Stomach (tissue), 9 donors: ENCODE results near the gene ZNF385C. TPM values are rescaled to one million over a fixed set of nuclear protein-coding genes. Genes with fewer than 3 reads are reported as not detected.

Experiments
- DNase-seq, 2 donors: peaks; one replicate each; pipeline versions ENCODE4 v3.0.0 to v3.0.0-alpha.2; 2013 to 2019
- H3K27ac ChIP-seq, 5 donors: fragments of 200-600 bp in 4 of 5; sonication (generic) in 4 of 5; one replicate each; pipeline ENCODE4 v1.5.1; 2013 to 2019; ENCODE audit warnings: mild to moderate bottlenecking in 1 of 5, moderate library complexity in 1 of 5
- H3K27me3 ChIP-seq, 3 donors: fragments of 200-600 bp; sonication (generic); one replicate each; pipeline ENCODE4 v1.5.1; 2017 to 2019; ENCODE audit warnings: mixed run types in 1 of 3
- H3K36me3 ChIP-seq, 4 donors: fragments of 200-600 bp; sonication (generic); 1 replicate in 3 of 4; 2 replicates in 1 of 4; pipeline ENCODE4 v1.5.1; 2016 to 2019
- H3K4me1 ChIP-seq, 4 donors: fragments of 200-600 bp; sonication (generic); one replicate each; pipeline ENCODE4 v1.5.1; 2016 to 2019
- H3K4me3 ChIP-seq, 4 donors: fragments of 200-600 bp; sonication (generic) in 3 of 4; one replicate each; pipeline ENCODE4 v1.5.1; 2016 to 2019; ENCODE audit warnings: mild to moderate bottlenecking in 1 of 4
- H3K9me3 ChIP-seq, 4 donors: fragments of 200-600 bp; sonication (generic); one replicate each; pipeline ENCODE4 v1.5.1; 2016 to 2019
- EP300 ChIP-seq: sonication (generic); formaldehyde crosslinking; IDR thresholded peaks from one replicate; pipeline ENCODE4 v1.6.1; 2017; ENCODE audit warnings: antibody characterized with exemption
- POLR2A ChIP-seq, 4 donors: fragments of 450-650 bp; IDR thresholded peaks; one replicate each; pipeline ENCODE4 v1.6.1; 2016; ENCODE audit warnings: antibody characterized with exemption in 4 of 4, control low read depth in 2 of 4, mild to moderate bottlenecking in 1 of 4, moderate library complexity in 1 of 4
- POLR2AphosphoS5 ChIP-seq, 3 donors: sonication (generic); formaldehyde crosslinking; IDR thresholded peaks; one replicate each; pipeline ENCODE4 v1.6.1; 2016; ENCODE audit warnings: antibody characterized with exemption in 3 of 3
- WGBS, 5 donors: extraction: QIAGEN DNeasy Blood & Tissue Kit in 3 of 5; methylation state at CpG; one replicate each; pipeline versions ENCODE4 v1.1.5 to v1.1.7; 2013 to 2018; 5-methylcytosine and 5-hydroxymethylcytosine counted together
- intact Hi-C: fragments of 100-400 bp; cut with DNase I; formaldehyde crosslinking; loops from one replicate; pipeline ENCODE4 v1.15.1; 2023; ENCODE audit warnings: low total_unique reads
- polyA plus RNA-seq, 3 donors: library from polyadenylated mRNA; stranded (reverse); fragments of 200-250 nt; gene quantifications; one replicate each; pipeline ENCODE4 v1.2.3, GENCODE V29; 2013
- total RNA-seq, 5 donors: library from RNA; depleted of rRNA; stranded (reverse); fragments of >200 nt; gene quantifications; one replicate each; pipeline versions ENCODE4 v1.1.0 to v1.2.3, GENCODE V29; 2014 to 2016
- TF ChIP-seq, protein P1 (sequence below), 7 experiments: fragments of 450-650 bp in 4 of 7; fragments of 200-600 bp in 3 of 7; sonication (generic) in 3 of 7; IDR thresholded peaks; one replicate each; pipeline ENCODE4 v1.5.1; 2016 to 2019; ENCODE audit warnings: antibody characterized with exemption in 7 of 7, control low read depth in 2 of 7, mild to moderate bottlenecking in 1 of 7
- donor health status: healthy with polysubstance abuse.
- donor health status: Bipolar disorder and iron deficiency.
- donor health status: healthy.

The ZNF385C gene
- total and polyA plus RNA-seq, 8 donors, result 0.31 to 1.4 (median 0.70) TPM; not detected in 4

DNA sequence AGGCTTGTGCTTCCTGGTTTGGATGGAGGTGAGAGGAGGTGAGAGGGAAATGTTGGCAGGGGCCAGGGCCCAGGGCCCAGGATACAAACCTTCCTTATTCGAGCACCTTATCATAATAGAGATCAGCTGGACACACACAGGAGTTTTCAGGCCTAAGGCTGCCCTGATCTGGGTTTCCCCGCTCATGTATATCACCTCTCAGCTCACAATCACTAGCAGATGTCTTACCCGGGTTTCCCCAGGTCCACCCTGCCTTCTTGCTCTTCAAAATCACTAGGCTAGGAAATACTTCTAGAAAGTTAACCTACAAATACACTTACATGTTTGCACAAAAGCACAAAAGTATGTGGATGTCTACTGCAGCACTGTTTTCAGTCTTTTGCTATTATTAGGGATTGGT, 28.6 kb upstream of the ZNF385C start:
- Histone ChIP-seq H3K27me3 (no peaks in the 10 kb centered on the region), H3K9me3 (no peaks in the 10 kb centered on the region), H3K4me3 (no peak overlapping the region), H3K27ac (no peak overlapping the region), H3K36me3 (peaks cover 48 to 70% (median 62%) of the 10 kb centered on the region in 4 donors), H3K4me1 (peaks cover 25 to 49% (median 37%) of the 10 kb centered on the region in 4 donors)
- WGBS, 5 donors, result 39 to 62% (median 39%) methylated on average over 3 of the region's 3 CpGs
- DNase-seq, result peak in 1 of 2 donors; percentile 50
- intact Hi-C loops, result no loop called here
- TF ChIP-seq POLR2AphosphoS5 (IDR thresholded peaks at IDR 0.05), result no peak
- TF ChIP-seq POLR2A (IDR thresholded peaks at IDR 0.05), result no peak

DNA sequence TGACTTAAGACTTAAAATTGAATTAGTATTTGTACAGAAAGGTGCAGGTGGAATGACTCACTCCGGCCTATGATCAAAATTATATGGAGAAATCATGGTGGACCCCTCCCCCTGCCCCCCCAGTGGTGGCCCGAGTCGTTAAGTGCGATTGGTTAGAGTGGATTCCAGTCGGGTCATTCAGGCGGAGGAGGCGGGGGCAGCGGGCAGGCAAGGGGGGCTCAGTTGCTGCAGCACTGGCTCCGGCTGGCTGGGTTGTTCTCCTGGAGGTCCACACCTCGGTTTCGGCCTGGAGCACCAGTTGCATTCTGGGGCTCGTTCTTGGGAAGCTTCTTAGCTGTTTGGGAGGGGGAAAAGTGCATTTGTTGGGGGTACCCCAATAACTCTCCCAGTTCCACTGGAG, 27.3 kb upstream of the ZNF385C start:
- Histone ChIP-seq H3K27me3 (no peaks in the 10 kb centered on the region), H3K27ac (no peak overlapping the region), H3K9me3 (no peaks in the 10 kb centered on the region), H3K36me3 (peaks cover 48 to 68% (median 61%) of the 10 kb centered on the region in 4 donors), H3K4me3 (no peak overlapping the region), H3K4me1 (peaks cover 29 to 49% (median 39%) of the 10 kb centered on the region in 4 donors)
- WGBS, 5 donors, result 82 to 92% (median 84%) methylated on average over 12 of the region's 12 CpGs
- intact Hi-C loops, result no loop called here
- TF ChIP-seq POLR2AphosphoS5 (IDR thresholded peaks at IDR 0.05) (no peak), EP300 (no peak), POLR2A (IDR thresholded peaks at IDR 0.05) (no peak)
- TF ChIP-seq, protein P1, sequence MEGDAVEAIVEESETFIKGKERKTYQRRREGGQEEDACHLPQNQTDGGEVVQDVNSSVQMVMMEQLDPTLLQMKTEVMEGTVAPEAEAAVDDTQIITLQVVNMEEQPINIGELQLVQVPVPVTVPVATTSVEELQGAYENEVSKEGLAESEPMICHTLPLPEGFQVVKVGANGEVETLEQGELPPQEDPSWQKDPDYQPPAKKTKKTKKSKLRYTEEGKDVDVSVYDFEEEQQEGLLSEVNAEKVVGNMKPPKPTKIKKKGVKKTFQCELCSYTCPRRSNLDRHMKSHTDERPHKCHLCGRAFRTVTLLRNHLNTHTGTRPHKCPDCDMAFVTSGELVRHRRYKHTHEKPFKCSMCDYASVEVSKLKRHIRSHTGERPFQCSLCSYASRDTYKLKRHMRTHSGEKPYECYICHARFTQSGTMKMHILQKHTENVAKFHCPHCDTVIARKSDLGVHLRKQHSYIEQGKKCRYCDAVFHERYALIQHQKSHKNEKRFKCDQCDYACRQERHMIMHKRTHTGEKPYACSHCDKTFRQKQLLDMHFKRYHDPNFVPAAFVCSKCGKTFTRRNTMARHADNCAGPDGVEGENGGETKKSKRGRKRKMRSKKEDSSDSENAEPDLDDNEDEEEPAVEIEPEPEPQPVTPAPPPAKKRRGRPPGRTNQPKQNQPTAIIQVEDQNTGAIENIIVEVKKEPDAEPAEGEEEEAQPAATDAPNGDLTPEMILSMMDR (IDR thresholded peaks at IDR 0.05), result no peak
- no peak for DNase-seq

DNA sequence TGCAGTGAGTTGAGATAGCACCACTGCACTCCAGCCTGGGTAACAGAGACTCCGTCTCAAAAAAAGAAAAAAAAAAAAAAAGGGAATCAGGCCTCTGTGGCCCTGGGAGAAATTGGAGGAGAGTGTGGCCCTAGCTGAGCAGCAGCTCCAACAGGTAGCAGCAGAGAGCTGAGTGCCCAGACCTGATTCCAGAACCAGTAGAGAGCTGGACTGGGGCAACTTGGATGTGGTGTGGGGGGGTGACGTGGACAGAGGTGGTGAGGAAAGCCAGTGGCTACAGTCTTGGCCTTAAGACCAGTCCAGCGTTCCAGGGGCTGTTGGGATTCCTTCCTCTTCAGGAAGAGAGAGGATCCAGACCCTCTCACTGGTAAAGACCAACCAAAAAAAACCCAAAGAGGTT, 26.0 kb upstream of the ZNF385C start:
- 76 to 91% (median 88%) methylated on average over 3 of the region's 3 CpGs for WGBS, 5 donors
- TF ChIP-seq POLR2A (IDR thresholded peaks at IDR 0.05) (no peak), EP300 (no peak), POLR2AphosphoS5 (IDR thresholded peaks at IDR 0.05) (no peak)
- TF ChIP-seq, protein P1 (IDR thresholded peaks at IDR 0.05), result no peak
- H3K36me3 ChIP-seq, result peaks cover 36 to 55% (median 51%) of the 10 kb centered on the region in 4 donors
- intact Hi-C loops, result no loop called here
- no peaks in the 10 kb centered on the region for H3K27me3 ChIP-seq
- no peaks in the 10 kb centered on the region for H3K9me3 ChIP-seq
- no peak overlapping the region for H3K27ac ChIP-seq
- DNase-seq, result no peak
- peaks cover 22 to 48% (median 37%) of the 10 kb centered on the region in 4 donors for H3K4me1 ChIP-seq
- no peak overlapping the region for H3K4me3 ChIP-seq

DNA sequence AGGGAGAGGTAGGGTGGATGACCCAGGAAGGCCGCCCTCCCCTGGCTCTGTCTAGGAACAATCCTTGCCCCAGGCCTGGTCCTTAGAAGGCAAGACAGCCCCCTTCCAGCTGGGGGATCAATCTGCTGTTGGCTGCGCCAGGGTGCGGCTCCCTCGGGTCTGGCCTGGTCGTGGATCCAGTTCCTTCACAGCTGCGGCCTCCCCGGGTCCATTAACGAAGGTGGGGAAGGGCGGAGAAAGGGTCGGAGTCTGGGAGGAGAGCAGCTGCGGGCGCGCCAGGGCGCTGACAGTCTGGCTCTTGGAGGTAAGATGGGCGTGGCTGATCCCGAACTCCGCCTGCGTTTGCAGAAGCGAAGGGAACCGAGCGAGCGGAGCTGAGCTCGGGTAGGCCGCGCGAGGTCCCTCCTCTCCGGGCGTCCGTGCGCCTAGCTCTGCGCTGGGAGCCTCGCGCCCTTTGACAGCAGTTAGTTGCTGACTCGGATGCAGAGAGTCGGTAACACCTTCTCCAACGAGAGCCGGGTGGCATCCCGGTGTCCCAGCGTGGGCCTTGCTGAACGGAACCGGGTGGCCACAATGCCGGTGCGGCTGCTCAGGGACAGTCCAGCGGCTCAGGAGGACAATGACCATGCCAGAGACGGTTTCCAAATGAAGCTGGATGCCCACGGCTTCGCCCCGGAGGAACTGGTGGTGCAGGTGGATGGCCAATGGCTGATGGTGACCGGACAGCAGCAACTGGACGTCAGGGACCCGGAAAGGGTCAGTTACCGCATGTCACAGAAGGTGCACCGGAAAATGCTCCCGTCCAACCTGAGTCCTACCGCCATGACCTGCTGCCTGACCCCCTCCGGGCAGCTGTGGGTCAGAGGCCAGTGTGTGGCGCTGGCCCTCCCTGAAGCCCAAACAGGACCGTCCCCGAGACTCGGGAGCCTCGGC, 24.4 kb upstream of the ZNF385C start, which contains the start of gene HSPB9:
HSPB9 (plus strand) TSS at position 434 of the 933 bp plus-strand sequence; CDS start at position 481, 47 bp downstream.
- peak within 1 kb of the TSS in 3 of 4 donors; percentile 13 to 29 (median 18) for H3K4me3 ChIP-seq
- intact Hi-C loops, result no loop called here
- peak within 1 kb of the TSS; percentile 48 to 86 (median 58) for H3K27ac ChIP-seq
- no peaks in the 10 kb centered on the region for H3K9me3 ChIP-seq
- no peaks in the 10 kb centered on the region for H3K27me3 ChIP-seq
- TF ChIP-seq POLR2A (IDR thresholded peaks at IDR 0.05), result no peak
- TF ChIP-seq POLR2AphosphoS5 (IDR thresholded peaks at IDR 0.05), result peak in 1 of 3 donors; percentile 11
- TF ChIP-seq, protein P1 (IDR thresholded peaks at IDR 0.05), result no peak
- TF ChIP-seq EP300, result no peak
- peaks cover 20 to 50% (median 47%) of the 10 kb centered on the region in 4 donors for H3K36me3 ChIP-seq
- 33 to 67% (median 43%) methylated on average over 41 to 61 of the region's 61 CpGs for WGBS, 5 donors
- H3K4me1 ChIP-seq, result peaks cover 21 to 48% (median 37%) of the 10 kb centered on the region in 4 donors
- peak; percentile 85 to 91 for DNase-seq
